Suppressor macrophage (primary cell): ENCODE data around the gene CEP128.

Experiments
- DNase-seq, 4 experiments: peaks; one replicate each; pipeline ENCODE4 v3.0.0-alpha.2; 2020 to 2022
- total RNA-seq, 17 experiments: gene quantifications; one replicate each; lab custom pipeline; 2026; ENCODE audit warnings: mixed read lengths in 6 of 17, inconsistent platforms in 3 of 17; lab: John Stamatoyannopoulos, UW

Gene CEP128
- total RNA-seq: 2.4 to 18.8 (median 12.1) reads per million in 17 experiments

DNA sequence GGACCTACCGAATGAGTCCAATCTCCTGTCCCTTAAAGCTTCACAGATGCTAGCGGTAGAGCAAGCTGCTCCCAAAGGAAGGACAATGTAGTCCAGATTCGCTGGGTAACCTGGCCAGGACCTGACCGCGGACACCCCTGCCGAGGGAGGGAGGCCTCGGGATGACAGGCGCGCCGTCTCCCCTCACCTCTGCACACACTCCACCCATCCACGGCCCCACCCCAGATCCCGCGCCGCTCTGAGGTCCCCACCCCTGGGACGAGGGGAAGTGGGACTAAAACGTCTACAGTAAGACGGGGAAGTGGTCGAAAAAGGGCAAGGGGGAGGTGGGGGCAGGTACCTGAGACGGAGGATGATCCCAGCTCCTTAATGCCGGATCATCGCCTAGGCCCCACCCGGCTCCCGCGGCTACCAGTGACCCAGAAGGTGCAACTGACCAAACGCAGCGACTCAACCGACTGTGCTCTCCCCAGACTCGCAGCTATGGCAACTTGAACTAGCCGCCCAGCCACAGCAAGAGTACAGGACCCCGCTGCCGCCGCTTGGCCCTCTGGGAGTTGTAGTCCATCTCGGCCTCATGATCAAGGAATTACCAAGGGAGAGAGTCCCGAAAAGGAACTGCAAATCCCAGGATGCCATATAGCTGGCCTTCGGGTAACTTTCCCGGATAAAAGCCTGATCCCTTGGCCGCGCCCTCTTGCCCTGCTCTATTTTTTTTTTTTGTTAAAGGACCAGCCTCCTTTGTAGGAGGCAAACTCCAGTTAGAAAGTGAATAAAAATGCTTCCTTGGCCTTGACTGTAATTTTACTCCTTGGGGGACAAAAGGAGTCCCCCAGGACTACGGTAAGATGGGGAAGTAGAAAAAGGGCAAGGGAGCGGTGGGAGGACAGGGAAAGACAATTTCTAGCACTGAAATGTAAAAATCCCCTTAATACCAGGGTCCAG is at the start of gene CEP128:
Gene CEP128 (minus strand): TSS at position 498 of the 945 bp plus-strand sequence.
- DNase-seq: peak; percentile 96 to 98 (median 97)

DNA sequence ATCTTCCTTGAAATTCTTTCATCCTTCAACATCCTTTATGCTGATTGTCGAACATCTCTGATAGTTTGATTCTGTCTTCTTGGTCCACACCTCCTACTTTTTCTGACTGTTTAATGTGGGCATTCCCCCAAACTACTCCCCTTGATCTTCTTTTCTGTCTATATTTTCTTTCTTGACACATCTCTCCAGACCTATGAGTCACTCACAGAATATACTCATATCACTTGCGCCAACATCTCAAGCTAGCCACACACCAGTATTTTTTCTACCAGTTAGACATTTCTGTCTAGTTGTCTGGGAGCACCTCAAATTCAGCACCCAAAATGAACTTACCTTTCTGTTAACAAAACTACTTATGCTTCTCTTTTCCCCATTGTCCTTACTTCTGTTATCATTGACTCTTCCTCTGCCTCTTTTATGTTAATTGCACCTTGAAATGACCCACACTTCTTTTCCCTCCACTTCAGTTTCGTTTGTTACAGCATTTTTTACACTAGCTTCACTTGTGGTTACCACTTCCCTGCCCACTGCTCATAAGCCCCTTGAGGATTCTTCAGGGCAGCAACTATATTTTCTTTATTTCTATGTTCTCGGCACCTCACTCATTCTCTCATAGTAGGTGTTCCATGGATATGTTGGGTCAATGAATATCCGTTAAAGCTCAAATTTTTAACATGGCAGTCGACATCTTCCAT is 47.3 kb upstream of the CEP128 start:
- no peak for DNase-seq

DNA sequence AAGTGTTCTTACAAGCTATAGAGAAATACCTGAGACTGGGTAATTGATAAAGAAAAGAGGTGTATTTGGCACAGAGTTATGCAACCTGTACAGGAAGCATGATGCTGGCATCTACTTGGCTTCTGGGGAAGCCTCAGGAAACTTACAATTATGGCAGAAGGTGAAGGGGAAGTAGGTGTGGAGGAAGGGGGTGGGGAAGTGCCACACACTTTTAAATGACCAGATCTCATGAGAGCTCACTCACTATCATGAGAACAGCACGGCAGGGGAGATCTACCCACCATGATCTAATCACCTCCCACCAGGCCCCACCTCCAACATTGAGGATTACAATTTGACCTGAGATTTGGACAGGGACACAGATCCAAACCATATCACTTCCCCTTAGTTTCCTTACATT is 46.7 kb upstream of the CEP128 start:
- peak in 2 of 4 experiments; percentile 6 to 17 for DNase-seq

DNA sequence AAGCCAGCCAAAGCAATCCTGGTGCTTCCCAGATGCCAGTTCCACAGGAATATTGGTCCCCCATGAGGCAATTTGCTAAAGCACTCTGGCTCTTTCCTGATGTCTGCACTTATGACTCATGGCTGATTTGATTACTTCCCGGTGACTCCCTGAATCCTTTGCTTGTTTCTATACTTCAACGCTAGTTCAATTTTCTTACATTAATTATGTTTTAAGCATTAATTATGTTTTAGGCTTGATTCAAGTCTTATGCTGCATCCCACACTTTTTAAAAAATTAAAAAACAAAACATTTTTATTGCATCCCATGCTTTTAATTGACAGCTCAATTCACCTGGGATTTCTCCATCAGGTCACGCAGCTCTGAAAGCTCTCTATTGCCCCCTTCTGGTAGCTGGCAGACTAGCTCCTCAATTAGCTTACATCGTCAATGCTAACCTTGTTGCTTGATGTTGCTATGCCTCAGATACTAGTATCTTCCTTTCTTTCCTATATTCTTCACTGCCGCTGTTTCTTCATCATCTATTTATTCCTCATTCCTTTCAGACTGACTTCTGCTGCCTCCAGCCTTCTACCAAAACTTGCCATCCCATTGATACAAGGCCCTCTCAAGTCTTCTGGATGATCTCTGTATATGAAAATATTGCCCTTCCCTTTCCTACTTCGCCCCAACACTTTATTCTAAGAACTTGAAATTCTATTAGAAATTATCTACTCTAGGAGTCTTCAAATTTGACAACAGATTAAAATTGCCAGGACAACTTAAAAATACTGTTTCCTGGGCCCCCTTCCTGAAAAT is 45.9 kb upstream of the CEP128 start:
- DNase-seq: peak; percentile 72 to 85 (median 80)

DNA sequence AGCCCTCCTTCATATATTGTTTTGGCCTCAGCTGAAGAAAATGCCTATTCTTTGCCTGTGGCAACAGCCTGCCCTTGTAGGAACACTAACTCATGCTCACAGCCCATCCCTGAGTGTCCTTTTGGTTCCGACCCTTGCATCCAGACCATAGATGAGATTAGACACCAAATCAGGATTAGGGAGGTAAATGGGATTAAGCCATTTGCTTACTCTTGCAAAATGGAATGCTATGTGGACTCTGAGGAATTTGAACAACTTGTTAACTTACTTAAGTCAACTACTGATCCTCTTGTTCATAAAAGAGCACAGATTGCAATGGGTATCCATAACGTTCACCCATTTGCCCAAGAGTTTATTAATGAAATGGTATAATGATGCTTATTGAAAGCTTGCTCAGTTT is 41.2 kb upstream of the CEP128 start:
- DNase-seq: no peak

DNA sequence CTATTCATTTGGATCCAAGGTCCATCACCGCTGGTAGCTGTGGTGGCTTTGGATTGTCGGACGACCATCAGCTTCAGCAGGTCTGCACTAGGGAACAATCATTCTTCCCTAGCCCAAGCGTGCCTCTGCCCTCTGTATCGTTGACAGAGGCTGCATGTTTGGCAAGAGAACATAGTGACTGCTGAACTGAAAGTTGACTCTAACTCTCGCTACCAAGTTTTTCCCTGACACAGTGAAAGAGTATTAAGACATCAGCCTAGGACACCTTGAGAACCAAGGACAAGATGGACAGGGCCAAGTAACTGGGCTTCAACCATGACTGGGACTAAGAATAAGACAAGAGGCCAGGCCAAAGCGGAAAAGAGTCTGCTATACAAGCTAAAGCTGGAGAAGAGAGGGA is 40.1 kb upstream of the CEP128 start:
- DNase-seq: no peak

DNA sequence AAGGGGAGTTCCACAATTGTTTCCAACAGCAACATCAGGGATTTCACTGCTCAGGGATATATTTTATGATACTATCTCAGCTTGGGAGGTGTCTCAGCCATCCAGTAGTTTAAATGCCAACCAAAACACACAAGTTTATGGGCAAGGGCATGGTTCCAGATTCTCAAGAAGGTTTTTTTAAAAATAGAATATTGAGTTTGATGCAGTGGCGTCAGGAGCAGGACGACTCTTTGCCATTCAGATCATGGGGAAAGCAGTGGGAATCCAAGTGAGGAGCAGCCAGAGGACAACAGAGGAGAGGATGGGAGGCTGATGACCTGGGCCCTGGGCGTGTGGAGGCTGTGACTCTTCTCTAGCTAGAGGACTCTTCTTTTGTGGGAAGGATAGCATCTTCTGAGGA is 39.6 kb upstream of the CEP128 start:
- no peak for DNase-seq

DNA sequence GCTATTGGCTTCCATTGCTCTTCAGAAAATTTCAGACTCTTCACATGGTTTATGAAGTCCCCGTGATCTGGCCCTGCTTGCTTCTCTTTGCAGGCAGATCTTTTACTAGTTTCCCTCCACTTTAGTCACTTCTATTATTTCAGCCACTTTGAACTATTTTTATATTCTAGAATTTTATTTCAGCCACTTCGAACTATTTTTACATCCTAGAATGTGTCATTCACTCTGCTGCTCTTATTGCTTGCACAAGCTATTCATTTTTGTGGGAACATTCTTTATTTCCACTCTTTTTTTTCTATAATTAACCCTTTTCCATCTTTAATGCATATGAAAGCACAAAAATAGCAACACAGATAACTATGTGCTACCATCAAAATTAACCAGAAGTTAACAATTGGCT is 38.4 kb upstream of the CEP128 start:
- no peak for DNase-seq

DNA sequence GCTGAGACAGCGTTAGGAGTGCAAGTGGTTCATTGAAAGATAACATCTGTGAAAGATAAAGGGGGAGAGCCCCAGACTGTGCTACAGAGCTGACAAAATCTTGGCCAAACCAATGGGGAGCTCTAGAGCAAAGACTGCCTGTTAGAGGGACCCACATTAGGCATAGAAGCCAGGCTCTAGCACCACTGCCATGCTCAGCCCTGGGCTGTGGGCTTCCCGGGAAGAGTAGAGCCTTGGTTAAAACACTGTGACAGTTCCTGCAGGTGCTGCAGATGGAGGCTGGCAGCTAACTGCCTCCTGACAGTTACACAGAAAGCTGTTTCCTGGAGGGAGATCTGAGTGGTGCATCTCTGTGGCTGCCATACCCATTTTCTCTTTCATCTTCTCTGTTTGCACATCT is 36.9 kb upstream of the CEP128 start:
- DNase-seq: no peak

DNA sequence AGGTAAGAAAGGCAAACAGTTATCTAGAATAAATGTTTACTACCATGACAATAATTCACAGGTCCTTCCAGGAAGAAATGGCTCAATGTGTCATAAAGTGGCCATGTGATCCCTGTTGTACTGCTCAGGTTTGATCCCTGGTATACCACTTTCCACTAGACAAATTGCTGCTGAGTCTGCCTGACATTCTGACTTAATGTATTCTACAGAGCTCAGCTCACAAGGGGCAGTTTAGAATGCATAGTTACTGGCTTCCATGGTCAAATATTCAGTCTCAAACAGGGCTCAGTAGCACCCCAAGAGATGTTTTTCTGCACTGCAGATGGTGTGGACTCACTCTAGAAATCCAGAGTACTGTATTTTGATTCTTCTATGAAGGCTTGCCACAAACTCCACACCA is 35.7 kb upstream of the CEP128 start:
- no peak for DNase-seq

DNA sequence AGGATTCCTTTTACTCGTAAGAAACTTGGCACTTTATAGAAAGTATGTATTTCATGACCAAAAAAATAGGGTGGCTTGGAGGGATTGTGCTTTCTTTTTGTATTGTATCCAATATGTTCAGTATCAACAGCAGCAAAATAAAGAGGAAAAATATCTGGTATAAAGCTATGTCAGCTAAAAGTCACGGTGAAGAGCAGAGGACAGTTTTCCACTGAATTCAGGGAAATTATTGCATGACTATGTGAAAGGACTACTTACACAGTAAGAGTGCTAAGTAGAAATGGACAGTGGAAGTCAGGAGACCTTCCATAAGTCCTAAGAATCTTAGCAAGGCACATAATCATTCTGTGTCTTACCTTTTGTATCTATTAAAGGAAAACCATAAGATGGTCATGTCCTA is 33.1 kb upstream of the CEP128 start:
- DNase-seq: no peak

DNA sequence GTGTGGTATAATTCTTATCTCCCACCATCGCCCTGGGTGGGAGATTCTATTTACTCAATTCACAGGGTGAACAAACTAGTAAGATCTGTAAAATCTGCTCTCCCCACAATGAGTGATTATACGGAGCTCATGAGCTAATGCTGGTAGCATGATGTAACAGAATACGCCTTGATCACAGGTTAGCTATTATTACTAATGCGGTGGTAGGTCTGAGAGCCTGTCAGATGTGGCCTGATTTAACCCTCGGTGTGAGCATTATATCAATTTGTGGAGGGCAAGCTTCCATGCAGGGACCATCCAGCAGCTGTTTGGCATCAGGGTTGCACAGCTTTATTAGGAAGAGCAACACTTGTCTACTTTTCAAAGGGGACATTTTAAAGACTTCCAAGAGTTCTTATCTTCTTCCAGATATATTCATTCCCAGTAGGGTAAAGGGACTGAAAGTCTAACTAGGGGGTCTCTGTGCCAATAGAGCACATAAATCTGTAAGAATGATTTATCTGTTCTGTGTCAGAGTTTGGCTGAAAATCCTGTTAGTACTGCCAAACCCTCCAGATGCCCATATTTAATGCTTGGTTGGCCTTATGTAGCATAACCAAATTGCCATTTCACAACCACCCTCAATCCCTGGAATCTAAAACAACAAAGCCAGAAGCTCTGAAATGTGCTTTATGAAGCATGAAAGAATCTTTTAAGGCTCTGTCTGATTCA is 32.5 kb upstream of the CEP128 start:
- no peak for DNase-seq

DNA sequence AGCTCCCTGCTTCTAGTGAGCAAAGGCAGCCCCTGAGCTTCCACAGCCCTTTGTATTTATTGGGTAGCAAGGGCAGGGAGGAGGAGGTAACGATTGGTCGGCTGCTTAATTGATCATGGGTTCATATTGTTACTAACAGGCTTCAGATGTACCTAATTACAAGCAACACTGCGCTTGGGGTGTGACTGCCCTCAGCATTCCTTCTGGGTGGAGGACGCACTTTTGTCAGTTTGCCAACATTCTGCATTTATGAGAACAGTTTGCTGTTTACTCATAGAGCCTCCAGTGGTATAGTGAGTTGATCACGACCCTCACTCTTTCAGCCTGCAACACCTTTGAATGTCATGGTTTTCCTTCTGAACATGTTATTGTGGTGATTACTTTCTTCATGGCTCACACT is 23.5 kb upstream of the CEP128 start:
- DNase-seq: no peak

DNA sequence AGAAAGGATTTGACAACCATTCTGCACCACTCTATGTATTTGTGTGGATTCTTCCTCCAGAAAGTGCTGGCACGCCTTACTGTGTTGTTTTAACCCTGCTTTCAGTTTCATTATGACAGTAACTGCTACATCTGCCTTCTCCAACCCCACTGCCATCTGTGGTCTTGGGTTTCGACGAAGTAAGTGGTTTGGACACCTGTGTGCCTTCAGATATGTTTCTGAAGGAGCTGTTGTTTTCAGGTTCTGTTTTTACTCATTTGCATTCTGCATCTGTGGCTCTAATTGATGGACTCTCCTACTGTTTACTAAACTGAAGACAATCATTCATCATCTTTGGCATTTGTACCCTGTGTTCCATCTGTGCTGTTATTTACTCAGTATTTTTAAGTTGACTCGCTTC is 18.0 kb upstream of the CEP128 start:
- DNase-seq: peak in 2 of 4 experiments; percentile 3 to 38

DNA sequence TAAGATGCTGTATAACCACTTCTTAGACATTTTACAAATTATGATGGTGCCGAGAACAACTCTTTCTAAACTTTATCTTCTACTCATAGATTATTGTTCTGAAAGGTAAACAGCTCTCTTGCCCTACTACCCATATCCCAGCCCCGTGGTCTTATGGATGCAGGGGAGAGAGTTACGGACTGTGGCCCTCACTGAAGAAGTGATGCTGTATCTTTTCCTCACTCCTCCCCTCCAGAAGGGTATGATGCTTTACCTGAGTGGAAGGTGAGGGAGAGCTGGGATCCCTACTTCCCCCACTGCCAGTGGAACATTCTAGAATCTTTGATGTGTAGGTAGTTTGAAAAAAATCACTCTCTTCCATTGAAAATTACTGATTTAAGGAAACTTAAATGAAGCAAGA is 17.4 kb upstream of the CEP128 start:
- no peak for DNase-seq

DNA sequence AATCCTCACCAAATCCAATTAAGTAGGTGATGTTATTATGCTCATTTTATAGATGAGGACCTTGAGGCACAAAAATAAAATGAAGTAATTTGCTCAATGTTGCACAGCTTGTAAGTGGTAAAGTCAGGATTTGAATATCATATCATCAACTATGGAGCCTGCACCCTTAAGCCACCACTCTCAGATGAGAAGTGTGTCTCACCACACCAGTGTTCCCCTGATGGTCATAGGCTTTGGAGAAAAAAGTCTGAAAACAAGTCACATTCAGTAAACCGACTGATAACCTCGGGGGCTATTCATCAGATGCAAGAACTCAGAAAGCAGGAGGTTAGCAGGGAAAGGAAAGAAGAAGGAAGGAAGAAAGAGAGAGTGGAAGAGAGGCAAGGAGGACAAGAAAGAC is 16.7 kb upstream of the CEP128 start:
- no peak for DNase-seq

DNA sequence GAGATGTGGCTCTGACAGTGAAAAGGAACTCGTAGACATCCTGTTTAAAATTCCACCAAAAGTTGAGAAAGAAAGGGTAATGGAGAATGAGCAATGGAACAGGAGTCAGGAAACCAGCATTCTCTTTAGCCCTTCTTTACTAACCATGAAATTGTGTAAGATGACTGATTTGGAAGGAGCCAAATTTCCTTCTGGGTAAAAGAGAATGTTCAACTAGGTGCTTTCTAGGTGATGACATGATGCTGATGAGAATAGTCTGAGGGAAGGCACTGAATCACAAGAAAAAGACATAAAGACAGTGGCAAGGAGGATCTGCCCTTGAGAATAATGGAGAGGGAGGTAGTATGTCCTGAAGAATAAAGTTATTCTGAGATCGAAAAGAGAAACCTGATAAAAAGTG is 16.1 kb upstream of the CEP128 start:
- DNase-seq: no peak

DNA sequence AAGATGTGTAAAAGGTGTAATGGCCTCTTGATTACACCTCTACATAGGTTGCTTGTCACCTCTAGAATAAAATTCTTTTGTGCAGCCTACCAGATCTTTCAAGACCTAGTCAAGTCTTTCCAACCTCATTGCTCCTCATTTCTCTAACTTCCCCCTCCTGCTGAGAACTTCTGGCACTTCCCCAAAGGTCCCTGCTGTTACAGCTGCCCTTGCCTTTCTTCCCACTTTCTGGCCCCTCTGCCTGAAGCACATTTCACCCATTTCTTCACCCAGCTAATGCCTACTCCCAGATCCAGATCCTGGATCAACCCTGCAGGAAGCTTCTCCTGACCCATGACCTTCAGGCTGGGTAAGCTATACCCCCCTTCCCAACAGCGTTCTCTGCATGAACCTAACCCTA is 15.4 kb upstream of the CEP128 start:
- peak; percentile 60 to 80 (median 72) for DNase-seq

DNA sequence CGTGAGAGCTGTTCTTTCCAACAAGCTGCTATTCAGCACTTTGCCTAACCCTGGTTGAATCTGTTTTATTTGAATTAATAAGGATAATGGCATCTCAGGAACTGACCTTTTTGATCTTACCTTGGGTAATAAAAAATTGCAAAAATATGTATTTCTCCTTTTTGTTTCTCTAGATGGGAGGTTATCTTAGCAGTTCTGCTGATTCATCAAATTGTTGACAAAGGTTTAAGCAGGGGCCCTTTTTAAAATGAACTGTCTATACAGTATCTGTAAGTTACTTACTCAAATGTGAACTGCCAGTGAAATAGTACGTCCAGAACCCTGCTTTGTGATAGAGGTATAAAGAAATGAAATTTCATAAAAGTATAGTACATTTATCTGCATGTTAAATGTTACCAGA is 14.6 kb upstream of the CEP128 start:
- no peak for DNase-seq

DNA sequence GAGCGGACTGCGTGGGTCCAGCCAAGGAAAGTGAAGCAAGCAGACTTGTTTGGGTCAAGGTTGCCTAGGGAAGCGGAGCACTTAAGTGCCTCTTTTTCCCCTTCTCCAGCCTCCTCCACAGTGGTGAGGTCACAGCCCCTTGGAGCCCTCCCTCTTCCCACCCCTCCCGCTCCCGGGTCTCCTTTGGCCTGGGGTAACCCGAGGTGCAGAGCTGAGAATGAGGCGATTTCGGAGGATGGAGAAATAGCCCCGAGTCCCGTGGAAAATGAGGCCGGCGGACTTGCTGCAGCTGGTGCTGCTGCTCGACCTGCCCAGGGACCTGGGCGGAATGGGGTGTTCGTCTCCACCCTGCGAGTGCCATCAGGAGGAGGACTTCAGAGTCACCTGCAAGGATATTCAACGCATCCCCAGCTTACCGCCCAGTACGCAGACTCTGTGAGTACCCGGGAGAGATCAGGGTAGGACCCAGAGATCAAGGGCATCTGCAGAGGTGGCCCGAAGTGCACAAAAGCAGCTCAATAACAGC is 13.9 kb upstream of the CEP128 start, which contains the start of gene TSHR:
Gene TSHR (plus strand): TSS at position 206 of the 526 bp plus-strand sequence. CDS start 60 bp downstream, at position 266.
- DNase-seq: peak; percentile 5 to 50 (median 30)

DNA sequence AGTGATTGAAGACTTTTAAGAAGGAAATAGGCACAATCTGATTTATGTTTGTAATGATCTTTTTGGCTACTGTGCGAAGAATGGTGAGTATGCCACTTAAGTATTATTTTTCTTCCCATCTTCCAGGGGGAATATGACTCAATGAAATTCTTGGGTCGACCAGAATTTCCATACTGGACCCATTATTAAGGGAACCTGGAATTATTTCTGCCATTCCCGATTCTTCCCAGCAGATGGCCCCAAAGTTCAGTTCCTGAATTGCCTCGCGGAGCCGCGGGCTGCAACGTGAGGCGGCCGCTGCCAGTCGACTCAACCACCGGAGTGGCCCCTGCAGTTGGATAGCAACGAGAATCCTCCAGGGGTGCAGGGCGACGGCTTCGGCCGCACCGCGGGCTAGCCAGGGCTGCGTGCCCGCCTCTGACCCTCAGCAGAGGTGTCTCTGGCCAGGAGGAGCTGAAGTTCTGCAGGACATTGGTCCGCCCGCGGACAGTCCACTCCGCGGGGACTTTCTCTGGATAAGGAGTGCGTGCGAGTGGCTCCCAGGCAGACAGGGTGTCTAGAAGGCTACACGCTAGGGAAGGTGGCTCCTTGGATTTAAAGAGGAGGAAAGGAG is 13.3 kb upstream of the CEP128 start:
- peak; percentile 85 to 93 (median 88) for DNase-seq
